Activated CD8-positive, alpha-beta memory T cell treated with anti-CD3 and anti-CD28 coated beads, Interleukin-2, amount 50 U/mL, for 24 hours (primary cell): ENCODE results near the gene RASL11B.
A peak's percentile ranks its signal among the peaks of the same experiment; 100 is the strongest.

ENCODE experiments used
- DNase-seq: peaks from one replicate; pipeline ENCODE4 v3.0.0-alpha.2; 2020; ENCODE audit errors: extremely low read depth

RASL11B gene

GRCh38 chr4:52873861-52874343, 11.8 kb downstream of the RASL11B start:
- no peak for DNase-seq

GRCh38 chr4:52874948-52875347, 12.8 kb downstream of the RASL11B start:
- DNase-seq: no peak

- DNase-seq: no peak
Observed at GRCh38 chr4:52876069-52876468, 14.0 kb downstream of the RASL11B start.

- no peak for DNase-seq
Observed at GRCh38 chr4:52877036-52877435, 14.9 kb downstream of the RASL11B start.

- DNase-seq: no peak
Observed at GRCh38 chr4:52877694-52878093, 15.6 kb downstream of the RASL11B start.

GRCh38 chr4:52879471-52879870, 17.4 kb downstream of the RASL11B start:
- no peak for DNase-seq

GRCh38 chr4:52880994-52881393, 18.9 kb downstream of the RASL11B start:
- DNase-seq: no peak

- DNase-seq: no peak
Observed at GRCh38 chr4:52883183-52883621, 21.1 kb downstream of the RASL11B start.

- DNase-seq: no peak
Observed at GRCh38 chr4:52883707-52884669, 21.9 kb downstream of the RASL11B start.

GRCh38 chr4:52884994-52885393, 22.9 kb downstream of the RASL11B start:
- no peak for DNase-seq

GRCh38 chr4:52889354-52889753, 27.2 kb downstream of the RASL11B start:
- DNase-seq: no peak

GRCh38 chr4:52889778-52890520, 27.8 kb downstream of the RASL11B start:
- no peak for DNase-seq

GRCh38 chr4:52890521-52890791, 28.3 kb downstream of the RASL11B start:
- DNase-seq: no peak

- no peak for DNase-seq
Observed at GRCh38 chr4:52891743-52892142, 29.6 kb downstream of the RASL11B start.

GRCh38 chr4:52892880-52893279, 30.8 kb downstream of the RASL11B start:
- no peak for DNase-seq

- no peak for DNase-seq
Observed at GRCh38 chr4:52894443-52894842, 32.3 kb downstream of the RASL11B start.

GRCh38 chr4:52903273-52903672, 41.2 kb downstream of the RASL11B start:
- DNase-seq: no peak

GRCh38 chr4:52904421-52904820, 42.3 kb downstream of the RASL11B start:
- DNase-seq: no peak

- DNase-seq: no peak
Observed at GRCh38 chr4:52907510-52907909, 45.4 kb downstream of the RASL11B start.

- no peak for DNase-seq
Observed at GRCh38 chr4:52910115-52910514, 48.0 kb downstream of the RASL11B start.

GRCh38 chr4:52911684-52912294, 49.7 kb downstream of the RASL11B start:
- DNase-seq: peak; percentile 21

- no peak for DNase-seq
Observed at GRCh38 chr4:52912608-52913007, 50.5 kb downstream of the RASL11B start.
